ENCODE measurements around the gene DUSP7.

The DUSP7 gene

DNA sequence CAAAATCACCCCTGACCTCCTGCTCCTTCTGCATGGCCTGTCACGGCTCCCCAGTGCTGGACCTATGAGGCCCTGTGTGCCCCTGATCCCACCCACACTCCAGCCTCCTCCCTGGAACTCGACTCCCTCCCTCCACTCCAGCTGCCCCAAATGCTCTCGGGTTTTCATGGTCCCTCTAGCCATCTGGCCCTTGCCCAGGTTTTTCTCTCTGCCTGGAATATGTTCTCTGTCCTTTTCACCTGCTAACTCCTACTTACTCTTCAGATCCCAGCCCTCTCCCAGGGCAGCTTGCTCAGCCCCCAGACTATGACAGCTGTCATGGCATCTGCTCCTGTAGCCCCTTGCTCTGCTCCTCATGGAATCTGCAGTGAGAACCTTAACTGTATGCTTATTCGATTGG is 30.3 kb downstream of the DUSP7 start:
- no peak for DNase-seq (ENCODE audit: low read depth in 2 of 2)

DNA sequence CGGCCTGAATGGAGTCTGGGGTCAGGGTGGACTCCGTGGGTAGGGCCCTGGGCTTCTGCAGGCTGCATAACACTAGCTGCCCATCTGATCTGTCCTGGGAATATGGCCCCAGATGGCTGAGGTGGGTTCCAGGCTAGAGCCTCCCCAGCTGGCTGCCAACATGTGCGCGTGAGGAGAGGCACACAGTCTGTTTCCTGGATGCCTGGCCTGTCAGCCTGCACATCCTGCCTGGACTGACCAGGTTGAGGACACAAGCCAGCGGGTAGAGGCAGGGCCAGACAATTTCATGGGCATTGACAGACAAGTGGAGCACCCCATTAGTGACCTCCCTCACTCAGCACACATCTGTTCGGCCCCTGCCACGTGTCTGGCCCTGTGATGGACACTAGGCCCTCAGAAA is 30.9 kb downstream of the DUSP7 start:
- no peak for DNase-seq (ENCODE audit: low read depth in 2 of 2)

DNA sequence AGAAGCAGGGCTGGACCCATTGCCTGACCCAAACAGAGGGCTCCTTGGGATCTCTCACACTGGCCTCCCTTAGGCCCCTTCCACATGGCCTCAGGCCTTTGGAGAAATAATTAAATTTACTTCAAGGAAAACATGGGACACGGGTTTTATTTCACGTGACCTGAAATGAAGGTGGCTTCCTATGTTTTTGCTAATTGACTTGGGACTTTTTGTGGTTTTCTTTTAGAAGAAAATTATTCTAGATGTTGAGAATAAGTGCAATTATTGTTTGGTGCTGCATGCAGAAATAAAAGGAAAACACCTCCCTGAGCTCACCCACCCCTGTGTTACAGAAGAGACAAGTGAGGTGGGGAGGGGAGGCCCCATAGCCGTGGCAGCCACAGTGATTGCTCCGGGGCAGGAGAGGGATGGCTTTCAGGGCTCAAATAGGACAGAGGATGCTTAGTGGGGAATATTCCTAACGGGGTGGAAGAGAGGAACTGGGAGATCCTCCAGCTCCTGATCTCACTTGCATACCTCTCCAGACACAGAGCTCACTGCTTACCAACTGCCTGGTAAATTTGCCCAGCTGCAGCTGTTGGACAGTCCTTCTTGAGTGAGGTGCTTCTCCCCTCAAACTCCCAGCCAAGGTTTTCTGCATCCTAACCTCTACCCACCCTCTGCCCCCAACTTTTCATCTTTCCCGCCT is 31.5 kb downstream of the DUSP7 start:
- DNase-seq (ENCODE audit: low read depth in 2 of 2) = no peak

DNA sequence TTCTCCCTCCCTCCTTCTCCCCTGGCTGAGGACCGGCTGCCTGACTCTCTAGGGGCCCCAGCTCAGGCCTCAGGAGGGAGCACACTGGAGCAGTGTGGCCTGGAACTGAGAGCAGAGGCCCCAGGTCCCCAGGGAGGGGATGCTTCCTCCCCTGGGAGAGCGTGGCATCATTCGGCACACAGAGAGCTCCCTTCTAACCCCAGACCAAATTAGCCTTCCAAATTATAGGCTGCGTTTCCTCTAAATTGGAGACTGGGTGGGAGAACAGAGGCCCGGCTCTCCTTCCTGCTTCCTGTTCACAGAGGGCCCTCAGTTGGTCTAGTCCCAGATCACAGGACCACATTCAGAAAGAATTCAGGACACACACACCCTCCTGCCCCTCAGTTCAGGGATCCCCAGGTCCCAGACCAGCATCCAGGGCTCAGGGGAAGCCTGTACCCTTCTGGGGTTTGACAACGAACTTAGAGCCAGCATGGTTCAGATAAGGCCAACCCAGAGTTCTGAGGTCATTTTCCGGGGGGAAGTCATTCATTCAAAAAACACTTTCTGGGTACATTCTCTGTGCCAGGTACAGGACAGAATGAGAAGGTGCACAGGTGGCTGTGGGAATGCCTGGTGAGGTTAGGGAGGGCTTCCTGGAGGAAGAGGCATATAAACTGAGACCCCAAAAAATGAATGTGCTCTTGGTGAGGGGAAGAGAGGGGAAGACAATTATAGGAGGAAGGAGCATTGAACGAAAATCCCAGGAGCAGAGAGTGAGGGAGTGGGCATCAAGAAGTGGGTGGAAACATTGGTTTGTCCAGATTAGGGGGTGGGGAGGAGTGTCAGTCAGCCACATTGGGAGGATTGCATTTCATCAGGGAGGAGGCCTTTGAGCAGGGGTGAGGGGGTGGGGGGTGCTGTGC is 32.3 kb downstream of the DUSP7 start:
- DNase-seq (ENCODE audit: low read depth in 2 of 2) = no peak

DNA sequence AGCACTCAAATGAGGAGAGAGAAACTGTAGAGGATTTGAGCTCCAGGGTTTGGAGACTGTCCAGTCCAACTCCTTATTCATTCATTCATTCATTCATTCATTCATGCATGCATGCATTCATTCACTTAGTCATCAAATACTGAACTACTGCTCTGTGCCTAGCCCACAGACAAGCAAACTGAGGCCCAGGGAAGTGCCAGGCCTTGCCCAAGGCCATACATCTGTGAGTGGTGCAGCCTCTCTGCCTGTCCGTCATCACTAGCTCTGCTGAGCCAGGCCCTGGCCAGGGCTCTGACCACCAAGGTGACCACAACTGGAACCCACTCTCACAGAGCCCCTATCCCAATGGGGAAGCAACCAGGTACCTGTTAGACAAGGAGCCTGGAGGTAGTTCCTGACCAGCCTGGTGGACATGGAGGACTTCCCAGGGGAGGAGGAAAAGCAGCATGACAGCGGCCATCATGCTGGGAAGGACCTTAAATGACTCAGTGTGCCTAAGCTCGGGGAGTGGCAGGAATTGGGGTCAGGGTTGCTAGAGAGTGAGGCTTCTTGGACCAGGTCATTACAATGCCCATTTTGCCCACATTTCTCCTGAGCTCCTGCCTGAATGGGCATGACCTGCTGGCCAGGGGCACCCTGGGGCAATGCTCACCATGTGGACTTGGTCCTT is 33.1 kb downstream of the DUSP7 start:
- DNase-seq (ENCODE audit: low read depth in 2 of 2) = no peak

DNA sequence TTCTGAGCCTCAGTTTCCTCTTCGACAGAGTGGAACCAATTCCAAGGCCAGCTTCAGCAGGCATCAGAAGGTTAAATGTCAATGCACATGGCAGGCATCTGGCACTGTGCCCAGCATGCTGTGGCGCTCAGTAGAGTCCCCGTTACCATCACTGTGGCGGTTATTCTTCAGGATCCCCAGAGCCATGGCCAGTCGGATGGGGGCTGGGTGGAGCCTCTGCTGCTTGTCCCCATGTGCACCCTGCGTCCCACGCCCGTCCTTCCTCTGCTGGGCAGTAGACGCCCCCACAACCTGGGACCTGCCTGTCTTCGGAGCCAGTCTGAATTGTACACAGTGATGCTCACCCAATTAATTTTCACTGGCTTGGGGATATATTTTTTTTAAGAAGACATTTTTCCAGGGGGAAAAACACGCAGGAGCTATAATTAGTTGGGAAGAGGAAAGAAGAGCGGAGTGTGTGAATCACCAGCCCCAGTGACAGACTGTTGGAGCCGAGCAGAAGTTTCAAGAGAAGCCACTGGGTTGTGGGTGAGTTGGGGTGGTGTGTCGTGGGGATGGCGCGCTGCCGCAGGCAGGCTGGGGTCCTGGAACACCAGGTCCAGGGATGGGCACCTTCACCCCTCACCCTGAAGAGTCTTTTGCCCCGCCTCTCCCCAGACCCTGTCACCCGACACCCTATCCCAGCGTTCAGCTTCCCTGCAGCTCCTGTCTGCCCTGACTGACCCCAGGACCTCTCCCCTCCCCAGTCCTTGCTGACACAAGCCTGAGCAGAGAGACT is 33.9 kb downstream of the DUSP7 start:
- no peak for DNase-seq (ENCODE audit: low read depth in 2 of 2)

DNA sequence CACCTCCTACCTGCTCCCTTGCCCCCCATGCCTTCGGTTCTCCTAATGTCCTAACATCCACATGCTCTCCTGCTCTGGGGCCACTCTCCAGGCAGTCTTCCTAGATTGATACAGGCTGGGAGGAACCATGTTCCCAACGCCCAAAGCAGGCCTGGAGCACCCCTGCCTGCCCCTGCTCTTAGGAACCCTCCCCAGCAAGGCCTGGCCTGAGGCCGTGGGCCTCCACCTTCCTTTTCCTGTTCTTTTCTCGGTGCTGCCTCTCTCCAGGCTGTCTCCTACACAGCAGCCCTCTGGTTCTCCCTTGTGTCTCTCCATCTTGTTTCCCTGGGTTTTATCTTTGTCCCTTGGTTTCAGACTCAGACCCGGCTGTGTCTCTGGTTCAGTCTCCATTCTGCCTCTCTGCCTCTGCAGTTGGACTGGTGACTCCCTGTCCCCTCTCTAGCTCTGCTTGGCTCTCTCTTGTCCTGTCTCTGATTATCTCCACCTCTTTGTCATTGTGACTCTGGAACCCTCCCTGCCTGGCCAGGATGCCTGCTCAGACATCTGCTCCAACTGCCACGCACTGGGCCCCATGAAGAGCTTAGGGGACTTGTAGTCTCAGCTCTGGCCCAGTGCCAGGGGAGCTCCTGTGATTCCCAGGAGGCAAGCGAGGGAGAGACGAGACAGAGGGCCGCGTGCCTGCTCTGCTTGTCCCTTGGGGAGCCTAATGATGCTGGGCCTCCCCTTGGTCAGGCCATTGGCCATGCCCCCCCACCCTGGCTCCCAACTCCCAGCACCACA is 34.7 kb downstream of the DUSP7 start:
- no peak for DNase-seq (ENCODE audit: low read depth in 2 of 2)

DNA sequence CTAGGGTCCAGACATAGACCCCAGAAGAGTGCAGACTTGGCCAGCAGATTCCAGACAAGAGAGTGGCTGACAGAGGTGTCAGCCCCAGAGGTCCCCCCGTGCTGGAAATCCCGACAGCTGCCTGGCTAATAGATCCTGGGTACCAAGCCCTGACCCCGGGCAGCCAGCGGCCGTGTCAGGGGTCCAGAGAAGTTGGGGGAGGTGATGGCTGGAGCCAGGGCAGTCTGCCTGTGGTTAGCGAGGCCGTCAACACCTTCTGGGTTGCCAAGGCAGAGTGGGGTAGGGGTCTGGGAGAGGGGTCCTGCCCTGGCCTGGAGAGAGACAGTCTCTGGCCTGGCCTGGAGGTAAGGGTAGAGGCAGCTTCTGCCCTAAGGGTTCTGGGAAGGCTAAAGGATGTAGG is 35.6 kb downstream of the DUSP7 start:
- no peak for DNase-seq (ENCODE audit: low read depth in 2 of 2)

DNA sequence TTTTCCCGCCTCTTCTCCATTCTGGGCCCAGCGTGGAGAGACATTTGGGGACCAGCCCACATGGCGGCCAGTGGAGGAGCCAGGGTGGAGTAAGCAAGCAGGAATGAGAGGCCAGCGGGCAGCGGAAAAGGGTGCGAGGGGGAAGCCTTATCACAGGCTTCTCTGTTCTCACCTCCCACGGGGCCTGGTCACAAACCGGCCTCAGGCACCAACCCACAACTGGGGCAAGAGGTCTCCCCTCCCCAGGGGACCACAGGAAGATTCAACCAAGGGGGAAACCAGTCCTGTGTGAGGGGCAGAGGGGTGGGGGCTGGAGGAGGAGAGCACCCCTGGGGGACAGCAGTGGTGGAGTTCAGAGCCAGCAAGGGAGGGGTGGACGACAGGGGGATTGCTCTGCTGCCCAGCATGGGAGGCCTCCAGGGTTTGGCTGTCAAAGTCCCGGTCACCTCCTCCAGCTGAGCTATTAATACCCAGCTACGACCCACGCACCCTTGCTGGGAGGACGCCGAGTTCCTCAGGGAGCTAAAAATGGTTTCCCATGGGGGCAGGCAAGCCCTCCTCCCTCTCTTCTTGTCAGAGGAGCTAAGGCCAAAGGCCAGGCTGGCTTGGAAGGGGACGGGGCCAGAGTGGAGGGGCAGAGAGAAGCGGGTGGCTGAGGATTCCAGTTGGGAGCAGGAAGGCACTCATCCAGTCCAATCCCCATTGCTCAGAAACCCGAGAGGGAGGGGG is 36.9 kb downstream of the DUSP7 start:
- DNase-seq (ENCODE audit: low read depth in 2 of 2) = no peak

DNA sequence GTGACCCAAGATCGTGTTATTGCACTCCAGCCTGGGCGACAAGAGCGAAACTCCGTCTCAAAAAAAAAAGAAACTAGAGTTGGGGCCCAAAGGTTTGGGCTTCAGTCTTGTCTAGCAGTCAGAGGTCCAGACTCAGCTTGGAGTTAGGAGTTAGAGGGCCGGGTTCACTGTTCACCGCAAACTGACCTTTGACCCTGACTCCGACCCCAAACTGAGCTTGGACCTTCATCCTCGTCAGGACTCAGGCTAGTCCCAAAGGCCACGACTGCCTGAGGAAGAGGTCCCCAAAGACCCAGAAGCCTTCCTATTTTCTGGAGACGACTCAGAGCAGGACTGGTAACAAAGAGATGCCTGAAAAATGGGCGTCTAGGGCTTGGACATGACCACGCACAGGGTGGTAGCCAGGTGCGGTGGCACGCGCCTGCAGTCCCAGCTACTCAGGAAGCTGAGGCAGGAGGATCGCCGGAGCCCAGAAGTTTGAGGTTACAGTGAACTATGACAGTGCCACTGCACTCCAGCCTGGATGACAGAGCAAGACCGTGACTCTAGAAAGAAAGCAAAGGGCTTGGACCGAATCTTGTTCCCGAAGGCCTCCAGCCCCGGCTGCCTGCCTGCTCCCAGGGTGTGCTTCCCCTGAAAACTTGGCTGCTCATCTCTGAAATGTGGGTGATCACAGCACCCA is 37.9 kb downstream of the DUSP7 start:
- no peak for DNase-seq (ENCODE audit: low read depth in 2 of 2)

DNA sequence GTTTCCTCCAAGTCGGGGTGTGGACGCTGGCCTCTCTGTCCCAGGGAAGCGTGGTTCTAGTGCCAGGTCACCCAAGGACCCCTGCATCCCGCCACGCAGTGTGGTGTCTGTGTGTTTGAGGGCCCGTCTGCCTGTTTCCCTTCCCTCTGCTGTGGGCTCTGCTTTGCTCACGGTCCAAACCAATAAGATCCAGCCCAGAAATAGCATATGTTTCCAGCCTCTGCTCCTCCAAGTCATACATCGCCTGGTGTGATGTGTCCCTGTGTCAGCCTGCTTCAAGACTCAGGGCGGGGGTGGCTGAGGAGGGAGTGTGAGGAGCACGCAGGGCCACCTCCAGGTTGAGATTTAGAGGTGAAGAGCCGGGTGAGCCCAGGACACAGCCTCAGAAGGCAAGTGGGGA is 38.8 kb downstream of the DUSP7 start:
- DNase-seq (ENCODE audit: low read depth in 2 of 2) = no peak

DNA sequence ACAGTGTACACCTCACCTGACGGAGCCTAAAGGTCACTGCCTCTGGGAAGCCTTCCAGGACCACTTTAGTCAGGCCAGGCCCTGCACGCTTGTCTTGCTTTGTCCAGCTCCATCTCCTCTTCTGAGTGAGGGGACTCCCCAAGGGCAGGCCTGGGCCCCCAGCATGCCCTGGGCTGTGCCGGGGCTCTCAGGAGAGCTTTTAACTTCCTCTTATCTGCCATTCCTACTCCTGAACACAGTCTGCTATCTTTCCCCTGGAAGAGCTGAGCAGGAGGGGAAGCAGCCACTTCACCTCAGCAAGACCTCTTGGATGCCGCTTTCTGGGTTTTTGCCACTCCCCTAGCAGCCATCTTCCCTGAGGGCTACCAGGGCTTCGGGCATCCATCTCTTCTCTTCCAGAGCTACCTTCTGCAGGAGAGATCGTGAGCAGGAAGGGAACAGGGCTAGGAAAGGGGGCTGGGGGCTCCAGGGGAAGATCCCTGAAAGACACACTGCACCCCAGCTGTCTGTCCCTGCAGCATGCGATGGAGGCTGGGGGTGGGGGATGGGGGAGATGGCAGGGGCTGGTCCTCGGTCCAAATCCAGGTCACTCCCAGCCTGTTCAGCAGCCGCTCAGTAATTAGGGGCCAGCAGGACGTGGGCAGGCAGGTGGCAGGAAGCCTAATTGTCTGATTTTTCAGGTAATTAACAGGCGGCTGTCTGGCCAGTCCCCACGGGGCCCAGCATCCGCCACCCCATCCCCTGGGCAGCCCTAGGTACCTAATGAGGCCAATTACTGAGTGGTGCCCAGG is 40.7 kb downstream of the DUSP7 start:
- DNase-seq (ENCODE audit: low read depth in 2 of 2) = no peak

DNA sequence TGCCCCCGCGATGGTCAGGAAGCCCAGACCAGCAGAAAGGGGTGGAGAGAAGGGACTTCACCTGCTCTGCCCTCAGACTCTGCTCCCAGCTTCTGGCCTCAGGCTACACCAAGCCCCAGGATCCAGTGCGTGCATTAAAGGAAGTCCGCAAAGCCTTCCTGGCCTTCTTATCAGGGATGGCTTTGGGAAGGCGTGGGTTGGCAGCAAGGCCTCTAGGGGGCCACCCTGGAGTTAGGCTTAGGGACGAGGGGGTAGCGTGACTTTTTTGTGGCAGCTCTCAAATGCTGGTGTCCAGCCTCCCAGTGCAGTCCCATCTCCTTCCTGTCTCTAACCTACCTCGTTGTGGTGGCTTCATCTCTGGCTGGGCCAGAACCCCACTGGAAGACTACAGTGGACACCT is 41.8 kb downstream of the DUSP7 start:
- DNase-seq (ENCODE audit: low read depth in 2 of 2) = no peak

DNA sequence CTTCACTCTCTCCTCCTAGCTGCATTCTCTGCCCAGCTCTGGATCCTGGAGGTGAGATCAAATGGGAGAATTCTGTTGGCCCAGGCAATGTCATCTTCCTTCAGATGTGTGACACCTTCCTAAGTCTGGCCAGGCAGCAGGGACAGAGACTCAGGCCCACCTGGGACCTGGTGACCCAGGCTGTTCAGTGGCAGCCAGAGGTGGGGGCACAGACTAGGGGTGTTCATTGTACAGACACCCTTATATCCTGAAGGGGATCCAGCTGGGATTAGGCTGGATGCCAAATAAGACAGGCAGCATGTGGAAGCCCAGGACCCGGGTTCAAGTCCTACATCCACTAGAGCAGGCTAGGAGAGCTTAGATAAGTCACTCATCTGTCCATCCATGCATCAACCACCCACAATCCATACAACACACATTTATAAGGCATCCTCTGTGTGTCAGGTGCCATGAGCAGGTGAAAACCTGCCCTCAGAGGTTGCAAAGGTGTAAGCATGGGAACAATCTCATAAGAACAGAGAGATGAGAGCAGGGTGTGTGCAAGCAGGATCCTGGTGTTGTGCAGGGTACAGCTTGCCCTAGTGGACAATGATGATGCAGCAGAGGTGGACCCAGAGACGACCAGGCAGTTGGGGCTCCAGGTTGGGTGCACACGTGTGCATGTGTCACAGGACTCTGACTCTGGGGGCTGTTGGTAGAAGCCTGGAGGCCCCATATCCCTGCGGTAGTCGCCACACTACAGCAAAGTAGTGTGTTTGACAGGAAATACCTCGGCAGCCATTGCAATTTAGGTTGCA is 42.4 kb downstream of the DUSP7 start:
- DNase-seq (ENCODE audit: low read depth in 2 of 2) = no peak

DNA sequence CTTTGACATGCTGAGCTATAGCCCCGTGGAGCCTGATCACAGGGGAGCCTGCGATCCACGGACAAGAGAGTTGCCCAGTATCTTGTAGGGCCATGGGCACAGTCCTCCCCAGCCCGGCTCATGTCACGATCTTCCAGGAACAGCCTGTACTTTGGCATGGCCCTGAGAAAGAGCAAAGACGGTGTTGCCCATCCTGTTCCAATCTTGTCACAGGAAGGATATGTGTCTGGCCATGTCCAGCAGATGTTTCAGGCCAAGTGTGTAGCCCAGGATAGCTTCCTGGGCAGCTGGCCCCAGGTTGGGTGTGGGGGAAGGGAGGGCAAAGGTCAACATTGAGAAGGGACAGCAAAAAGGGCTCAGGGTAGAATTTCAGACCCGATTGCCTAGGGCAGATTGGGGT is 43.7 kb downstream of the DUSP7 start:
- DNase-seq (ENCODE audit: low read depth in 2 of 2) = no peak

DNA sequence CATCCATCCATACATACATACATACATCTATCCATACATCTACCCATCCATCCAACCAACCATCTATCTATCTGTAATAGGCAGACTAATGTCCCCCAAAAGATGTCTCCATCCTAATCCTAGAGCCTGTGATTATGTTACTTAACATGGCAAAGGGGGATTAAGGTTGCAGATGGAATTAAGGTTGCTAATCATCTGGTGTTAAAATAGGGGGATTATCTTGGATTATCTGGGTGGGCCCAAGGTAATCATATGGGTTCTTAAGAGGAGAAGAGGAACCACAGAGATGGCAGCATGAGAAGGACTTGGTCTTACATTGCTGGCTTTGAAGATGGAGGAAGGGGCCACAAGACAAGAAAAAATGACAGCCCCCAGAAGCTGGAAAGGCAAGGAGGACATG is 45.9 kb downstream of the DUSP7 start:
- no peak for DNase-seq (ENCODE audit: low read depth in 2 of 2)

DNA sequence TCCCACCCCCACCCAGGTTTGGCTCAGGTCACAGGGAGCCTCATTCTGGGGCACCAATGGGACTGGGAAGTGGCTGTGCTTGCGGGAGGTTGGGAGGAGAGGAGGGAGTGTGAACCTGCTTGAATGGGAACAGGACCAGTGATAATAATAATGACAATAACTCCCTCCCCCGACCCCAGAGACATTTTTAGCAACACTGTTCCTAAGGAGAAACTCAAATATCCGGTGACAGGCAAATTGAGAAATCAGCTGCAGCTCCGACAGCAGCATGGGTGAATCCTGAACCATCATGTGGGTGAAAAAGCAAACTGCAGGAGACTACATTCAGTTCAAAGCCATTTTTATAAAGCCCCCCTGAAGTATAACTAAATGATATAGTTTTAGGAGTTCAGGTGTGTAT is 49.1 kb downstream of the DUSP7 start:
- no peak for DNase-seq (ENCODE audit: low read depth in 2 of 2)

DNA sequence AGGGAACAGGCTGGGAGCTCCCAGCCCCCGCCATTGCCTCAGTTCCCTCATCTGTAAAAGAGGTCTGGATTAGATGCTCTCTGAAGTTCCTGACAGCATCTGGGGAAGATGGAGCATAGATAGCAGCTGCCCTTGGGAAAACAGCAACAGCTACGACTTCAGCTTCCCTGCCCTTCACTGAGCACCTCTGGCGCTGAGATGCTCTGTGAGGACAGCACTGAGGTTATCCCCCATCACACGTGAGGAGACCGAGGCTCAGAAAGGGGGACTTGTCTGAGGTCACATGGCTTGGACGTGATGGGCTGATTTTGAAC is 49.6 kb downstream of the DUSP7 start:
- no peak for DNase-seq (ENCODE audit: low read depth in 2 of 2)

Data from stimulated activated CD4-positive, alpha-beta T cell treated with anti-CD3 and anti-CD28 coated beads, Interleukin-15, amount 100 ng/mL, for 48 hours (primary cell).